Measurements from ENCODE around the gene COL8A1. TPM values are rescaled to one million over a fixed set of nuclear protein-coding genes. Genes with fewer than 3 reads are reported as not detected.
A peak's percentile ranks its signal among the peaks of the same experiment; 100 is the strongest.

COL8A1 gene
- total RNA-seq, 1 experiment from 2014 or later: 112 TPM

- no peak overlapping the region for H3K4me3 Mint-ChIP-seq (ENCODE audit: unreplicated experiment)
- no peaks in the 10 kb centered on the region for H3K9me3 Mint-ChIP-seq (ENCODE audit: unreplicated experiment)
- intact Hi-C loops (cut with micrococcal nuclease): no loop called here
- POLR2A ChIA-PET: no interaction called here
- H3K27me3 Mint-ChIP-seq (ENCODE audit: insufficient read depth, unreplicated experiment): no peaks in the 10 kb centered on the region
- no TSS peak for BruUV-seq (replicated peaks)
- CTCF ChIA-PET: interaction anchor here (1.2 kb wide), 1 partner anchor 19 kb away, joined by 3 read pairs; no protein-coding TSS in a partner anchor
- H3K27ac Mint-ChIP-seq (ENCODE audit: low read depth, unreplicated experiment): no peak overlapping the region
- no peak for TF ChIP-seq CTCF (IDR thresholded peaks at IDR 0.05; ENCODE audit: unreplicated experiment)
- peaks cover 16% of the 10 kb centered on the region for H3K4me1 Mint-ChIP-seq (ENCODE audit: insufficient read depth, unreplicated experiment)
- H3K36me3 Mint-ChIP-seq (ENCODE audit: insufficient read depth, unreplicated experiment): peaks cover 18% of the 10 kb centered on the region
- no peak for DNase-seq (ENCODE audit: unreplicated experiment)
Measured at GRCh38 chr3:99772171-99772570, 133.8 kb downstream of the COL8A1 start.

- intact Hi-C loops (cut with micrococcal nuclease): no loop called here
- CTCF ChIA-PET: no interaction called here
Measured at GRCh38 chr3:99772671-99773070, 134.3 kb downstream of the COL8A1 start.

GRCh38 chr3:99774467-99774866, 136.1 kb downstream of the COL8A1 start:
- H3K4me1 Mint-ChIP-seq (ENCODE audit: insufficient read depth, unreplicated experiment): peaks cover 16% of the 10 kb centered on the region
- CTCF ChIA-PET: interaction anchor here (0.9 to 1.0 kb wide), 2 partner anchors 13 to 753 kb away, joined by 3 to 4 read pairs; no protein-coding TSS in a partner anchor
- H3K27me3 Mint-ChIP-seq (ENCODE audit: insufficient read depth, unreplicated experiment): no peaks in the 10 kb centered on the region

More at GRCh38 chr3:99772671-99773070, 134.3 kb downstream of the COL8A1 start:
- Mint-ChIP-seq H3K4me1 (ENCODE audit: insufficient read depth, unreplicated experiment) (peaks cover 16% of the 10 kb centered on the region), H3K36me3 (ENCODE audit: insufficient read depth, unreplicated experiment) (peaks cover 18% of the 10 kb centered on the region), H3K4me3 (ENCODE audit: unreplicated experiment) (no peak overlapping the region), H3K27ac (ENCODE audit: low read depth, unreplicated experiment) (no peak overlapping the region), H3K27me3 (ENCODE audit: insufficient read depth, unreplicated experiment) (no peaks in the 10 kb centered on the region), H3K9me3 (ENCODE audit: unreplicated experiment) (no peaks in the 10 kb centered on the region)
- BruUV-seq (replicated peaks): no TSS peak
- no peak for DNase-seq (ENCODE audit: unreplicated experiment)
- POLR2A ChIA-PET: no interaction called here
- no peak for TF ChIP-seq CTCF (IDR thresholded peaks at IDR 0.05; ENCODE audit: unreplicated experiment)

GRCh38 chr3:99776516-99777209, 138.3 kb downstream of the COL8A1 start:
- no peak for TF ChIP-seq CTCF (IDR thresholded peaks at IDR 0.05; ENCODE audit: unreplicated experiment)
- no peak overlapping the region for H3K4me3 Mint-ChIP-seq (ENCODE audit: unreplicated experiment)
- ChIA-PET POLR2A (no interaction called here), CTCF (interaction anchor here (0.6 to 1.2 kb wide), 3 partner anchors 12 to 604 kb away, joined by 3 read pairs; no protein-coding TSS in a partner anchor)
- intact Hi-C loops (cut with micrococcal nuclease): no loop called here
- DNase-seq (ENCODE audit: unreplicated experiment): no peak
- BruUV-seq (replicated peaks): no TSS peak
- peak overlapping the region; percentile 31 for H3K27ac Mint-ChIP-seq (ENCODE audit: low read depth, unreplicated experiment)
- peaks cover 24% of the 10 kb centered on the region for H3K36me3 Mint-ChIP-seq (ENCODE audit: insufficient read depth, unreplicated experiment)
- peaks cover 18% of the 10 kb centered on the region for H3K4me1 Mint-ChIP-seq (ENCODE audit: insufficient read depth, unreplicated experiment)
- H3K27me3 Mint-ChIP-seq (ENCODE audit: insufficient read depth, unreplicated experiment): no peaks in the 10 kb centered on the region
- H3K9me3 Mint-ChIP-seq (ENCODE audit: unreplicated experiment): no peaks in the 10 kb centered on the region

More at GRCh38 chr3:99774467-99774866, 136.1 kb downstream of the COL8A1 start:
- no peak overlapping the region for H3K4me3 Mint-ChIP-seq (ENCODE audit: unreplicated experiment)
- no peaks in the 10 kb centered on the region for H3K9me3 Mint-ChIP-seq (ENCODE audit: unreplicated experiment)
- intact Hi-C loops (cut with micrococcal nuclease): no loop called here
- H3K27ac Mint-ChIP-seq (ENCODE audit: low read depth, unreplicated experiment): peak overlapping the region; percentile 9
- POLR2A ChIA-PET: no interaction called here
- H3K36me3 Mint-ChIP-seq (ENCODE audit: insufficient read depth, unreplicated experiment): peaks cover 18% of the 10 kb centered on the region
- DNase-seq (ENCODE audit: unreplicated experiment): peak; percentile 73
- TF ChIP-seq CTCF (IDR thresholded peaks at IDR 0.05; ENCODE audit: unreplicated experiment): no peak
- no TSS peak for BruUV-seq (replicated peaks)
